ENCODE measurements around the gene TRIM8.

TRIM8 gene

DNA sequence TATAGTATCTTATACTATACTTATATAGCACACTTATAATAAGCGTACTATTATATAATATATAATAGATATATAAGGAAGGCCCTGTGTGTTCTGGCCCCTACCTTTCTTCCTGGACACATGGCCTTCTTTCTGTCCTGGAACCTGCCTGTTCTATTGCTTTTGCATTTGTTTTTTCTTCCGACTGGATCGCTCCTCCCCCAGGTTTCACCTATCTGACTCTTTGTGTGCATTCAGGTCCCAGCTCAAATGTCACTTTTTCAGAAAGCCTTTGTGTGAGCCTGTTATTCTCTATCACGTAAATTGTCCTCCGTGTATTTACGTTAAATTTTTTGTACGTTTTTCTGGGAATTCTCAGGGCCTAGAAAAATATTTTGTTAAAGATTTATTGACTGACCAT lies 2.9 kb upstream of the TRIM8 start:
- Histone ChIP-seq H3K36me3 (ENCODE audit: control insufficient read depth, insufficient read depth, low read length) (no peaks in the 10 kb centered on the region), H3K27me3 (replicated peaks; ENCODE audit: control insufficient read depth, insufficient read depth, low read length) (no peaks in the 10 kb centered on the region), H3K4me3 (replicated peaks; ENCODE audit: low read depth, low read length) (peak overlapping the region; percentile 78)
- no peak for DNase-seq (ENCODE audit: extremely low read depth, insufficient read length)
- TF ChIP-seq, protein P1, sequence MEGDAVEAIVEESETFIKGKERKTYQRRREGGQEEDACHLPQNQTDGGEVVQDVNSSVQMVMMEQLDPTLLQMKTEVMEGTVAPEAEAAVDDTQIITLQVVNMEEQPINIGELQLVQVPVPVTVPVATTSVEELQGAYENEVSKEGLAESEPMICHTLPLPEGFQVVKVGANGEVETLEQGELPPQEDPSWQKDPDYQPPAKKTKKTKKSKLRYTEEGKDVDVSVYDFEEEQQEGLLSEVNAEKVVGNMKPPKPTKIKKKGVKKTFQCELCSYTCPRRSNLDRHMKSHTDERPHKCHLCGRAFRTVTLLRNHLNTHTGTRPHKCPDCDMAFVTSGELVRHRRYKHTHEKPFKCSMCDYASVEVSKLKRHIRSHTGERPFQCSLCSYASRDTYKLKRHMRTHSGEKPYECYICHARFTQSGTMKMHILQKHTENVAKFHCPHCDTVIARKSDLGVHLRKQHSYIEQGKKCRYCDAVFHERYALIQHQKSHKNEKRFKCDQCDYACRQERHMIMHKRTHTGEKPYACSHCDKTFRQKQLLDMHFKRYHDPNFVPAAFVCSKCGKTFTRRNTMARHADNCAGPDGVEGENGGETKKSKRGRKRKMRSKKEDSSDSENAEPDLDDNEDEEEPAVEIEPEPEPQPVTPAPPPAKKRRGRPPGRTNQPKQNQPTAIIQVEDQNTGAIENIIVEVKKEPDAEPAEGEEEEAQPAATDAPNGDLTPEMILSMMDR (IDR thresholded peaks at IDR 0.05; ENCODE audit: insufficient read depth, low read length, poor library complexity, severe bottlenecking): no peak

- H3K36me3 ChIP-seq (ENCODE audit: control insufficient read depth, insufficient read depth, low read length): no peaks in the 10 kb centered on the region
- H3K4me3 ChIP-seq (replicated peaks; ENCODE audit: low read depth, low read length): peak overlapping the region; percentile 78
- no peaks in the 10 kb centered on the region for H3K27me3 ChIP-seq (replicated peaks; ENCODE audit: control insufficient read depth, insufficient read depth, low read length)
- TF ChIP-seq, protein P1 (IDR thresholded peaks at IDR 0.05; ENCODE audit: insufficient read depth, low read length, poor library complexity, severe bottlenecking): peak; percentile 3
- peak; percentile 96 for DNase-seq (ENCODE audit: extremely low read depth, insufficient read length)
Measured at GRCh38 chr10:102641880-102642735, 2.2 kb upstream of the TRIM8 start.

GRCh38 chr10:102642736-102643335 lies 1.4 kb upstream of the TRIM8 start:
- DNase-seq (ENCODE audit: extremely low read depth, insufficient read length): peak; percentile 67
- Histone ChIP-seq H3K4me3 (replicated peaks; ENCODE audit: low read depth, low read length) (peak overlapping the region; percentile 78), H3K36me3 (ENCODE audit: control insufficient read depth, insufficient read depth, low read length) (peaks cover 1% of the 10 kb centered on the region; the same call in 1 of the 2 replicates), H3K27me3 (replicated peaks; ENCODE audit: control insufficient read depth, insufficient read depth, low read length) (no peaks in the 10 kb centered on the region)
- TF ChIP-seq, protein P1 (IDR thresholded peaks at IDR 0.05; ENCODE audit: insufficient read depth, low read length, poor library complexity, severe bottlenecking): no peak

DNA sequence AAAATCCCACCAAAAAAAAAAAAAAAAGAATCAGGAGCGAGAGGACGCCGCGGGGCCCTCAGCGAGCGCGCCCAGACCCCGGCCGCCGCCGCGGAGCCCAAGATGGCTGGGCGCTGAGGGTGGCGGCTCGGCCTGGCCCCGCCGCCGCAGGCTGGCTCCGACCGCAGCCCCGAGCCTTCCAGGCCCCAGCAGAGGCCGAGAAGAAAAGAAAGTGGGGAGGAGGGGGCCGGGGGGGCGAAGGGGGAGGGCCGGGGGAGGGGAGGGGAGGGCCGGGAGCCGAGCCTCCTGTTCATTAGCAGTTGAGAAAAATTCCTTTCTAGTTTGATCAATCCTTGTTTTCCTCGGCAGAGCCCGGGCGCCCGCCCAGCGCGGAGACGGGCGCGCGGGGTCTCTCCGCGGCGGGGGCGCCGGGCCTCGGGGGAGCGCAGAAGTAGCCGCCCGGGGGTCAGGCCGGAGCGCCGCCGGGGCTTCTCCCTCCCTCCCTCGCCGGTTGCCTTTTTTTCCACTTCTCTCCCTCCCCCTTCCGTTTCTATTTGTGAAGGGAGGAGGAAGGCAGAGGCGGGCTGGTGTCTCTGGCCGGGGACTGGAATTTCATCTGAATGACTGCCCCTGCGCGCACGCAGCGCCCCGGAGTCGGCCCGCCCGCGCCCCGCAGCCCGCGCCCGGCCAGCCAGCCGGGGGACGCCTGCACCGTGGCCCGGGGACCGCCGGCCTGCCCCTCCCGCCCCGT lies 778 bp upstream of the TRIM8 start:
- H3K27me3 ChIP-seq (replicated peaks; ENCODE audit: control insufficient read depth, insufficient read depth, low read length): no peaks in the 10 kb centered on the region
- peaks cover 1% of the 10 kb centered on the region; the same call in 1 of the 2 replicates for H3K36me3 ChIP-seq (ENCODE audit: control insufficient read depth, insufficient read depth, low read length)
- TF ChIP-seq, protein P1 (IDR thresholded peaks at IDR 0.05; ENCODE audit: insufficient read depth, low read length, poor library complexity, severe bottlenecking): no peak
- H3K4me3 ChIP-seq (replicated peaks; ENCODE audit: low read depth, low read length): peak overlapping the region; percentile 78
- peak; percentile 59 for DNase-seq (ENCODE audit: extremely low read depth, insufficient read length)

DNA sequence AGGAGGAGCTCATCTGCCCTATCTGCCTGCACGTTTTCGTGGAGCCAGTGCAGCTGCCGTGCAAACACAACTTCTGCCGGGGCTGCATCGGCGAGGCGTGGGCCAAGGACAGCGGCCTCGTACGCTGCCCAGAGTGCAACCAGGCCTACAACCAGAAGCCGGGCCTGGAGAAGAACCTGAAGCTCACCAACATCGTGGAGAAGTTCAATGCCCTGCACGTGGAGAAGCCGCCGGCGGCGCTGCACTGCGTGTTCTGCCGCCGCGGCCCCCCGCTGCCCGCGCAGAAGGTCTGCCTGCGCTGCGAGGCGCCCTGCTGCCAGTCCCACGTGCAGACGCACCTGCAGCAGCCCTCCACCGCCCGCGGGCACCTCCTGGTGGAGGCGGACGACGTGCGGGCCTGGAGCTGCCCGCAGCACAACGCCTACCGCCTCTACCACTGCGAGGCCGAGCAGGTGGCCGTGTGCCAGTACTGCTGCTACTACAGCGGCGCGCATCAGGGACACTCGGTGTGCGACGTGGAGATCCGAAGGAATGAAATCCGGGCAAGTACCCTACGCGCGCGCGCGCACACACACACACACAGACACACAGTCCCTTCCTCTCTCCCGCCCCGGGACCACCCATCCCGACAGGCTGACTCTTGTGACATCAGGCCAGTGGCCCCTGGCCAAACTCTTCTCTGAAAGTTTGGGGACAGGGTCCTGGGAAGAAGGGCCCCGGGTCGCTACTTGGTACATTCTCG lies 538 bp downstream of the TRIM8 start:
- DNase-seq (ENCODE audit: extremely low read depth, insufficient read length): peak; percentile 90
- H3K4me3 ChIP-seq (replicated peaks; ENCODE audit: low read depth, low read length): peak overlapping the region; percentile 78
- peaks cover 1% of the 10 kb centered on the region; the same call in 1 of the 2 replicates for H3K36me3 ChIP-seq (ENCODE audit: control insufficient read depth, insufficient read depth, low read length)
- no peaks in the 10 kb centered on the region for H3K27me3 ChIP-seq (replicated peaks; ENCODE audit: control insufficient read depth, insufficient read depth, low read length)
- TF ChIP-seq, protein P1 (IDR thresholded peaks at IDR 0.05; ENCODE audit: insufficient read depth, low read length, poor library complexity, severe bottlenecking): peak; percentile 66
